Neural progenitor cell (in vitro differentiated cells): Measurements from ENCODE around the gene GNG7. TPM values are rescaled to one million over a fixed set of nuclear protein-coding genes. Genes with fewer than 3 reads are reported as not detected.
"Not testable (repeated sequence)": the region's sequence is repeated elsewhere in the genome, so short reads cannot be mapped to it uniquely, and the experiment has no call there.

ENCODE experiments used
- DNase-seq: peaks from one replicate; pipeline ENCODE4 v3.0.0-alpha.2; 2016; ENCODE audit warnings: low spot score
- H2AFZ ChIP-seq: fragments of 200-600 bp; sonication (generic); replicated peaks from 2 replicates; pipeline ENCODE4 v1.6.1; 2016; ENCODE audit warnings: antibody characterized with exemption
- H3F3A ChIP-seq: fragments of 200-600 bp; sonication (generic); 2 replicates; pipeline ENCODE4 v1.6.1; 2016; ENCODE audit warnings: antibody characterized with exemption, low read depth
- H3K27ac ChIP-seq: fragments of 200-600 bp; sonication (generic); 2 replicates; pipeline ENCODE4 v1.5.1; 2016; ENCODE audit warnings: mild to moderate bottlenecking
- H3K27me3 ChIP-seq: fragments of 200-600 bp; sonication (generic); 2 replicates; pipeline ENCODE4 v1.6.1; 2016; ENCODE audit warnings: mild to moderate bottlenecking, moderate library complexity
- H3K36me3 ChIP-seq: fragments of 200-600 bp; sonication (generic); 2 replicates; pipeline ENCODE4 v1.5.1; 2016
- H3K4me1 ChIP-seq: fragments of 200-600 bp; sonication (generic); 2 replicates; pipeline ENCODE4 v1.6.1; 2016; ENCODE audit warnings: mixed run types
- H3K4me2 ChIP-seq: fragments of 200-600 bp; sonication (generic); 2 replicates; pipeline ENCODE4 v1.6.1; 2016
- H3K4me3 ChIP-seq: fragments of 200-600 bp; sonication (generic); 2 replicates; pipeline ENCODE4 v1.5.1; 2016
- H3K79me2 ChIP-seq: fragments of 200-600 bp; sonication (generic); 2 replicates; pipeline ENCODE4 v1.6.1; 2016; ENCODE audit warnings: low read depth
- H3K9ac ChIP-seq: fragments of 200-600 bp; sonication (generic); 2 replicates; pipeline ENCODE4 v1.6.1; 2016
- H3K9me3 ChIP-seq: fragments of 200-600 bp; sonication (generic); 2 replicates; pipeline ENCODE4 v1.5.1; 2016; ENCODE audit warnings: low read depth
- H4K20me1 ChIP-seq: fragments of 200-600 bp; sonication (generic); 2 replicates; pipeline ENCODE4 v1.6.1; 2016; ENCODE audit warnings: low read depth
- H3K27ac Mint-ChIP-seq: 3 replicates; pipeline ENCODE4 v1.8.0; 2021; ENCODE audit warnings: mixed read lengths
- H3K27me3 Mint-ChIP-seq: 2 replicates; pipeline ENCODE4 v1.8.0; 2022; ENCODE audit warnings: low read depth, mild to moderate bottlenecking, inconsistent platforms, moderate library complexity, mixed read lengths; ENCODE audit not compliant: insufficient read depth
- H3K36me3 Mint-ChIP-seq: 3 replicates; pipeline ENCODE4 v1.8.0; 2021; ENCODE audit warnings: mixed read lengths
- H3K4me1 Mint-ChIP-seq: 3 replicates; pipeline ENCODE4 v1.8.0; 2021; ENCODE audit warnings: mixed read lengths
- H3K4me3 Mint-ChIP-seq: 3 replicates; pipeline ENCODE4 v1.8.0; 2021; ENCODE audit warnings: mild to moderate bottlenecking, moderate library complexity, mixed read lengths
- H3K9me3 Mint-ChIP-seq: 3 replicates; pipeline ENCODE4 v1.8.0; 2020; ENCODE audit warnings: mixed read lengths
- CTCF ChIP-seq: fragments of 200-600 bp; sonication (generic); IDR thresholded peaks from 2 replicates; pipeline ENCODE4 v1.5.1; 2017; ENCODE audit warnings: antibody characterized with exemption, mild to moderate bottlenecking
- EZH2 ChIP-seq: fragments of 200-600 bp; sonication (generic); IDR thresholded peaks from 2 replicates; pipeline ENCODE4 v1.6.1; 2017; ENCODE audit warnings: antibody characterized with exemption, mild to moderate bottlenecking, moderate library complexity
- EZH2phosphoT487 ChIP-seq: fragments of 200-600 bp; sonication (generic); IDR thresholded peaks from 2 replicates; pipeline ENCODE4 v1.6.1; 2017; ENCODE audit warnings: antibody characterized with exemption
- total RNA-seq: library from RNA; depleted of rRNA; stranded (reverse); fragments of >200 nt; gene quantifications from 2 replicates; pipeline ENCODE4 v1.2.3, GENCODE V29; 2015; ENCODE audit warnings: low replicate concordance

GNG7 gene
- total RNA-seq, 1 donor from 2014 or later, result 7.0 TPM

- Histone ChIP-seq H3K9ac (no peak overlapping the region), H3K4me2 (no peak overlapping the region), H3K4me1 (peaks cover 16% of the 10 kb centered on the region), H3K27me3 (no peaks in the 10 kb centered on the region), H3F3A (peaks cover 9% of the 10 kb centered on the region), H3K79me2 (no peaks in the 10 kb centered on the region), H2AFZ (no peak overlapping the region), H3K9me3 (no peaks in the 10 kb centered on the region), H4K20me1 (no peaks in the 10 kb centered on the region), H3K27ac (no peak overlapping the region), H3K4me3 (no peak overlapping the region), H3K36me3 (no peaks in the 10 kb centered on the region)
- DNase-seq, result no peak
- Mint-ChIP-seq H3K9me3 (no peaks in the 10 kb centered on the region), H3K27ac (no peak overlapping the region), H3K36me3 (no peaks in the 10 kb centered on the region), H3K4me3 (no peak overlapping the region), H3K27me3 (peaks cover 8% of the 10 kb centered on the region), H3K4me1 (peaks cover 26% of the 10 kb centered on the region)
- TF ChIP-seq EZH2, result no peak
- TF ChIP-seq CTCF, result no peak
- no peak for TF ChIP-seq EZH2phosphoT487
Observed at GRCh38 chr19:2519482-2519881, 183.0 kb downstream of the GNG7 start.

DNA sequence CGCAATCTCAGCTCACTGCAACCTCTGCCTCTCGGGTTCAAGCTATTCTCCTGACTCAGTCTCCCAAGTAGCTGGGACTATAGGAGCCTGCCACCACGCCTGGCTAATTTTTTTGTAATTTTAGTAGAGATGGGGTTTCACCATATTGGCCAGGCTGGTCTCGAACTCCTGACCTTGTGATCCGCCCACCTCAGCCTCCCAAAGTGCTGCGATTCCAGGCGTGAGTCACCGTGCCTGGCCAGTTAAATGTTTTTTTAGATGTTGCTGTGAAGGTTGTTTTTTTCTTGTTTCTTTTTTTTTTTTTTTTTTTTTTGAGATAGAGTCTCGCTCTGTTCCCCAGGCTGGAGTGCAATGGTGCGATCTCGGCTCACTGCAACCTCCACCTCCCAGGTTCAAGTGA lies 183.6 kb downstream of the GNG7 start:
- not testable (repeated sequence) for H3K27me3 Mint-ChIP-seq, H3K36me3 ChIP-seq, H3K27ac ChIP-seq, H3K36me3 Mint-ChIP-seq, H3K4me2 ChIP-seq, H2AFZ ChIP-seq, H3K9me3 Mint-ChIP-seq, H3K9ac ChIP-seq, H3K27me3 ChIP-seq, H3K27ac Mint-ChIP-seq, H3K4me3 ChIP-seq, H3K79me2 ChIP-seq, H3F3A ChIP-seq, DNase-seq, H3K4me3 Mint-ChIP-seq, H4K20me1 ChIP-seq, H3K9me3 ChIP-seq
- H3K4me1 Mint-ChIP-seq, result peaks cover 23% of the 10 kb centered on the region
- peaks cover 16% of the 10 kb centered on the region for H3K4me1 ChIP-seq

GRCh38 chr19:2517881-2518601 lies 184.5 kb downstream of the GNG7 start:
- no peak overlapping the region for H2AFZ ChIP-seq
- H3K4me3 ChIP-seq, result no peak overlapping the region
- peak; percentile 37 for DNase-seq
- H3K36me3 ChIP-seq, result no peaks in the 10 kb centered on the region
- no peak overlapping the region for H3K27ac Mint-ChIP-seq
- no peaks in the 10 kb centered on the region for H3K27me3 ChIP-seq
- no peaks in the 10 kb centered on the region for H3K79me2 ChIP-seq
- H3K4me1 Mint-ChIP-seq, result peaks cover 20% of the 10 kb centered on the region
- no peak overlapping the region for H3K27ac ChIP-seq
- H3K9me3 ChIP-seq, result no peaks in the 10 kb centered on the region
- no peaks in the 10 kb centered on the region for H3F3A ChIP-seq
- no peak overlapping the region for H3K9ac ChIP-seq
- H3K36me3 Mint-ChIP-seq, result no peaks in the 10 kb centered on the region
- H3K27me3 Mint-ChIP-seq, result no peaks in the 10 kb centered on the region
- no peak overlapping the region for H3K4me2 ChIP-seq
- no peaks in the 10 kb centered on the region for H4K20me1 ChIP-seq
- H3K9me3 Mint-ChIP-seq, result no peaks in the 10 kb centered on the region
- peaks cover 14% of the 10 kb centered on the region for H3K4me1 ChIP-seq
- H3K4me3 Mint-ChIP-seq, result no peak overlapping the region
- no peak for TF ChIP-seq EZH2
- no peak for TF ChIP-seq CTCF
- no peak for TF ChIP-seq EZH2phosphoT487

- no peak overlapping the region for H3K27ac ChIP-seq
- DNase-seq, result peak; percentile 43
Observed at GRCh38 chr19:2516727-2517126, 185.8 kb downstream of the GNG7 start.

More at GRCh38 chr19:2516727-2517126, 185.8 kb downstream of the GNG7 start:
- Histone ChIP-seq H3K79me2 (no peaks in the 10 kb centered on the region), H3K4me2 (peak overlapping the region; percentile 55), H3K27me3 (no peaks in the 10 kb centered on the region), H3K4me1 (peaks cover 14% of the 10 kb centered on the region), H4K20me1 (no peaks in the 10 kb centered on the region), H2AFZ (no peak overlapping the region), H3K4me3 (no peak overlapping the region), H3F3A (no peaks in the 10 kb centered on the region), H3K9ac (no peak overlapping the region), H3K36me3 (no peaks in the 10 kb centered on the region), H3K9me3 (no peaks in the 10 kb centered on the region)
- peaks cover 20% of the 10 kb centered on the region for H3K4me1 Mint-ChIP-seq
- TF ChIP-seq EZH2 (no peak), CTCF (no peak), EZH2phosphoT487 (no peak)
- no peaks in the 10 kb centered on the region for H3K27me3 Mint-ChIP-seq
- H3K27ac Mint-ChIP-seq, result peak overlapping the region; percentile 17
- H3K36me3 Mint-ChIP-seq, result no peaks in the 10 kb centered on the region
- H3K4me3 Mint-ChIP-seq, result no peak overlapping the region
- no peaks in the 10 kb centered on the region for H3K9me3 Mint-ChIP-seq
